HG03139 (cell line): Measurements from ENCODE around the gene TFPI2.
"Not testable (repeated sequence)": the region's sequence is repeated elsewhere in the genome, so short reads cannot be mapped to it uniquely, and the experiment has no call there.

Experiments used
- ATAC-seq: cut with Tn5 transposase; IDR thresholded peaks from one replicate; pipeline ENCODE4 v1.9.1; 2021; ENCODE audit not compliant: unreplicated experiment

The TFPI2 gene

GRCh38 chr7:93890464-93891068, at the start of gene TFPI2:
TFPI2 (minus strand) TSS chr7:93890753; CDS start chr7:93890678, 75 bp downstream.
- no peak for ATAC-seq

DNA sequence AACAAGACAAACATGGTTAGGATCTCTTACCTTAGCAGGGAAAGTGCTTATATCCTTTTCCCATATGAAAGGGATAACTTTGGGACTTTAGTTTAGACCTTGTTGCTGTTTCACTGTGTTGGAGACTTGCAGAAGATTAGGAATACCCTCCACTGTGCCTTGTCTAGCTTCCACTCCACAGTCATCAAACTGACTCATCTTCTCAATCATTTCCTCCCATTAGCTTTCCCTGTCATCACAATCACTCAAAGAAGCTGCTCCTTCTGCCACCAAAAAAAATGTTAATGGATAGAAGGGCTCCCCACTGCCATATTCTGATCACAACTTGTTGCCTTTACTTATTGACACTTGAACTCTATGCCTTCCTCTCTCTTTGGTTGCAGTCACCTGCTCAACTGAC, 47.7 kb upstream of the TFPI2 start:
- no peak for ATAC-seq

- no peak for ATAC-seq
Observed at GRCh38 chr7:93937818-93938217, 47.3 kb upstream of the TFPI2 start.

- ATAC-seq: no peak
Observed at GRCh38 chr7:93935102-93935501, 44.5 kb upstream of the TFPI2 start.

DNA sequence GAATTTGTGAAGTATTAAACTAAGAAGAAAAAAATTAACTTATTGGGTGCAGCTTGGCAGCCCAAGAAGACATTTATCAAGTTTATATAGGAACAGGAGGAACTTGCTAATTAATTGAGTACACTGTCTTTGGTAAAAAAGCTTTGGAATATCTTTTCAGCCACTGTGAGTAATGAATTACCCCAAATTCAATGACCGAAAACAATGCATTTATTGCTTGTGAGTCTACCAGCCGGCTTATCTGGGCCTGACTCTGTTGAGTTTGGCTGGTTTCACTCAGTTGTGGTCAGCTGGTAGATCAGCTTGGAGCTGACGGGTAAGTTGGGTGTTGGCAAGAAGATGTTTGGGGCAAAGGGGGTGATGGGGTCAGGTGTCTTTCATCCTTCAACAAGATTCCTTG, 42.6 kb upstream of the TFPI2 start:
- ATAC-seq: no peak

DNA sequence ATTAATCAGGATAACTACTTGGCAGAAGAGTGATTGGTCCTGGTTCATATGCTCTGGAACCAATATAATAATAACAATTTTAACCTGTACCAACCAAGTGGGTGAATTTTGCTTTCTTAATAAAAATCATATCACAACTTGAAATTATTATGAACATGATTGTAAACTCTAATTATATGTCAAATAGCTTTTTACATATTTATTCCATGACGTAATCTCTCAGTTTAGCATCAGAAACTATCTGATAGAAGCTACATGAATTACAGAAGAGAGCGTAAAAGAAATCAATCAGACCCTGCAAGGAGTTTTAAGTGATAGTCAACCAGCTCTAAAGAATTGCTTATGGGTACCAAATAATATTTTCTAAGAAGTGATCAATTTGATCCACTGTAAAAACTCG, 41.1 kb upstream of the TFPI2 start:
- no peak for ATAC-seq

GRCh38 chr7:93927585-93927984, 37.0 kb upstream of the TFPI2 start:
- ATAC-seq: no peak

DNA sequence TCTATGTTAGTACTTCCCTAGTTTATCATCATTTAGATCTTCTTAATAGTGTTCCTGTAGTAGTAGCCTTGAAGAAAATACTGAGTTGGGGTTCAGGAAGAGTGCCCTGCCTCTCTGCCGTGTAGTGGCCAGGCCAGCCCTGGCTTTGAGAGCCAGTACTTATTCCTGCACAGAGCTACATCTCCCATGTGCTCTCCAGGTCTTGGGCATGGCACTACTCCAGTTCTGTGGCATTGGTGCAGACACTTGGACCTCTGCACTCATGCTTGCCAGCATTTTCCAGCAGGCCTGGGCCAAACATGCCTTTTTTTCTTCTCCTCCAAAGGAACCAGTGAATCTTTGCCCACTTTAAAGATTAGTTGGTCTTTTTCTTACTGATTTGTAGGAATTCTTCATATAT, 36.2 kb upstream of the TFPI2 start:
- no peak for ATAC-seq

DNA sequence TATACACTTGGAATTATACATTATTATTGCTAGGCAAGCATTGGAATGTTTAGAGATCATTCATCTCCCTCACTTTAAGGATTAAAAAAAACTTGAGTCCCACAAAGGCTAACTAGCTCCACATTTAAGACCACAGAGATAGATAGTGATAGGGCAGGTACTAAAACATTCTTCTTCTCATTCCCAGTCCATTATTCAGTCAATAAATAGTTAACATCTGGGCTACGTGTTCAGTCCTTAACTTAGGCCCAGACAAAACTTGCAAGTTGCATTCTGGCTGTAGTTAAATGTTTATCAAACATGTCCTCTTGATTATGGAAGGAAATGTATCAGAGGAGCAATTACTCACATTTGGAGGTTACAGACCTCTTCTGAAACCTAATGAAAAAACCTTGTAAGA, 33.4 kb upstream of the TFPI2 start:
- ATAC-seq: no peak

DNA sequence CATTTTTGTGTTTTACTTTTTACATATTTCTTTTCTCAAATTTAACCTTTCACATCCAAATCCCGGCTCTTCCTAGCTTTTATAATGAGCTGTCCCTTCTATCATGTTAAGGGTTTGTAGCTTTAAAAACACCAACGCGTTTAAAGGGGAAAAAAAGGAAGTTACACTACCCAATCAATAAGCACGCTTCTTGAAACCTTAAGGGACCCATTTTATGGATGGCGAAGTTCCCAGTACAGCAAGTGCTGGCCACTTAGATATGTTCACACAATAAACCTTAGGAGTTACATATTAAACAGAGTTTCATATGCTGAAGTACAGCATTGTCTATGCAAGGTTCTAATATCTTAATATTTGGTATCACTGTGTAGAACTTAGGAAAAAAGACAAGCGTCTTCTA, 32.7 kb upstream of the TFPI2 start:
- ATAC-seq: no peak

- peak; percentile 82 for ATAC-seq
Observed at GRCh38 chr7:93921607-93922566, 31.3 kb upstream of the TFPI2 start, which contains the start of gene GNG11. GNG11 (plus strand) TSS chr7:93921735; CDS start chr7:93922138, 403 bp downstream.

GRCh38 chr7:93921186-93921585, 30.6 kb upstream of the TFPI2 start:
- ATAC-seq: no peak

GRCh38 chr7:93920496-93921182, 30.1 kb upstream of the TFPI2 start:
- ATAC-seq: no peak

GRCh38 chr7:93916315-93916714, 25.8 kb upstream of the TFPI2 start:
- ATAC-seq: not testable (repeated sequence)

DNA sequence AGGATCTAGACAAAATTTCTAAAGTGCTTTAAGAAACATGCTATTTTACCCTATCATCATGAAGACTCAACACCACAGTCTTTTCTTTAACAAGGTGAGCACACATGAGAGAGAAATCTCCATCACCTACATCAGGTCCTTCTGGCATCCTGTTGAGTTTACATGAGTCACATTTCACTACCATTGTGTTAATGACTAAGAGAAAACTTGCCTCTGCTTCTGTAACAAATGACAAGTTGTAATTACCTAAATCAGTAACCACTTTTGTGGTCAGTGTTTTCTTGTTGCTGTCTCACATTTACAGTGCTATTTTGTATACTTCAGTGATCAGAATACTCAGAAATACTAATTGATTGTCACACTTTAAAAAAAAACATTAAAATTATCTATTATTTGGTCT, 25.3 kb upstream of the TFPI2 start:
- ATAC-seq: peak; percentile 66

DNA sequence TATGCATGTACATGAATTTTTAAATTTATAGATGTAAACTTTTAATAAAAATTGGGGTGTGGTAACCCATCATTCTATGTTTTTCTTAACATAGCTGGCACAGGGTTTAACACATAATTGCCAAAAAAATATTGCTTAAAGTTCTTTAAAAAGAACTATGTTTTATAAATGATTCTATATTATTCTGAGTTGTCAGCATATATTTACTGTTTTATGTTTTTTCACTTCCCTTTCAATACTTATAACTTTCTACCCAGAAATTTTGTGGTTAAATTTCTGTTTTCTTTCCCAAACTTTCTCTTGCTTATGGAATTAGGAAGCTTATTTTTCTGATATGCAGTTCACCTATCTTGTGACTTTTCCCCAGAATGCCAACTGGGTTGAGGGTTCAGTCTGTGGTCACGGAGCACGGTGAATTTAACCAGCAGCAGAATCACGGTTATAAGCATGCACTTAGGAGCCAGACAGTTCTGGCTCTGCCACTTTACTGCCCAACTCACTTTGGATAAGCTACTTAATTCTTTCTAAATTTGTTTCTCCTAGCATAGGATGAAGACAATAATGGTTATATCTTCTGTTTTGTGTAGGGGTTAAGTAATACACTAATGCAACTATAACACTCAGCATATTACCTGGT, 24.8 kb upstream of the TFPI2 start:
- ATAC-seq: not testable (repeated sequence)

DNA sequence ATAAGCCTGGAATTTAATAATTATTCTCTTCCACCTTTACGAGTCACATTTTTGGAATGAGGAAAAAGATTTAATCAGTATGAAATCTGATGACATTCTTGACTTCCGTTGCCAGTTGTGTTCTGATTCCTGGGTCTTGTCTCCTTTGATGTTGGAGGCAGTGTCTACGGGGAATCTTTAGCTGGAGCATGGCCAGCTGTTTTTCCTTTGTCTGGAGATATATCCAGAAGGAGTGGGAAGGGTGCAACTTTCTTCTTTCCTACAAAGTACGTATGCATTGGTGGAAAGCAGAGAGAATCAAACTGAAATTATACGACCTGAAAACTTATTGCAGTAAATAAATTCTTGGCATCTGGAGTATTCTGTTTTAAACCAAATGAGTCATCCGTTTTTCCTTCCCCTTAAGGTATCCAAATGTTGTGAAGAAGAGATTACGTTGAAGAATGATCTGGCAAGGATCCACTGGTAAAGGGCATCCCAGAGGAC, 24.1 kb upstream of the TFPI2 start:
- no peak for ATAC-seq

GRCh38 chr7:93913197-93913596, 22.6 kb upstream of the TFPI2 start:
- ATAC-seq: no peak

- not testable (repeated sequence) for ATAC-seq
Observed at GRCh38 chr7:93911661-93912060, 21.1 kb upstream of the TFPI2 start.

GRCh38 chr7:93911242-93911641, 20.7 kb upstream of the TFPI2 start:
- not testable (repeated sequence) for ATAC-seq
